SU-DHL-6 (cell line): ENCODE measurements around the gene RALBP1.

Experiments
- H2AFZ ChIP-seq: fragments of 200-600 bp; sonication (generic); 2 replicates; pipeline ENCODE4 v1.6.1; 2014; ENCODE audit warnings: low read depth, mild to moderate bottlenecking, moderate library complexity, mixed read lengths, antibody characterized with exemption, low read length; ENCODE audit not compliant: severe bottlenecking
- H3F3A ChIP-seq: fragments of 200-600 bp; shearing (Covaris generic); 2 replicates; pipeline ENCODE4 v1.6.0; 2016; ENCODE audit warnings: antibody characterized with exemption, mild to moderate bottlenecking; ENCODE audit not compliant: insufficient read depth
- H3K27ac ChIP-seq: fragments of 200-600 bp; sonication (generic); 2 replicates; pipeline ENCODE4 v1.5.1; 2016; ENCODE audit warnings: low read depth, mild to moderate bottlenecking, low read length, moderate library complexity, mixed read lengths
- H3K27me3 ChIP-seq: fragments of 200-600 bp; sonication (generic), shearing (Covaris generic); 2 replicates; pipeline ENCODE4 v1.6.0; 2014; ENCODE audit warnings: mild to moderate bottlenecking, low read length
- H3K36me3 ChIP-seq: fragments of 200-600 bp; sonication (generic); 2 replicates; pipeline ENCODE4 v1.6.1; 2014; ENCODE audit warnings: mild to moderate bottlenecking, low read length, mixed read lengths
- H3K4me2 ChIP-seq: fragments of 300-600, 200-600 bp; shearing (Covaris generic), sonication (generic); 2 replicates; pipeline ENCODE4 v1.6.0; 2014; ENCODE audit warnings: low read length, low read depth, mild to moderate bottlenecking; ENCODE audit not compliant: poor library complexity, severe bottlenecking
- H3K4me3 ChIP-seq: fragments of 200-600 bp; sonication (generic); 2 replicates; pipeline ENCODE4 v1.5.1; 2014; ENCODE audit warnings: antibody characterized with exemption, low read length, mild to moderate bottlenecking, mixed read lengths; ENCODE audit not compliant: insufficient read depth, poor library complexity, severe bottlenecking
- H3K79me2 ChIP-seq: fragments of 200-600 bp; sonication (generic); 2 replicates; pipeline ENCODE4 v1.6.1; 2014; ENCODE audit warnings: mild to moderate bottlenecking, low read length, moderate library complexity; ENCODE audit not compliant: insufficient read depth
- H3K9ac ChIP-seq: fragments of 200-600 bp; sonication (generic); 2 replicates; pipeline ENCODE4 v1.7.0; 2014; ENCODE audit warnings: mild to moderate bottlenecking, low read length
- H3K9me2 ChIP-seq: fragments of 200-600 bp; sonication (generic); replicated peaks from 2 replicates; pipeline ENCODE4 v1.6.1; 2014; ENCODE audit warnings: low read length; ENCODE audit not compliant: insufficient read depth
- H3K9me3 ChIP-seq: fragments of 200-600 bp; sonication (generic); 2 replicates; pipeline ENCODE4 v1.6.1; 2014; ENCODE audit warnings: low read length, mixed read lengths; ENCODE audit not compliant: insufficient read depth
- H4K20me1 ChIP-seq: fragments of 200-600 bp; sonication (generic); 2 replicates; pipeline ENCODE4 v1.6.1; 2014; ENCODE audit warnings: low read depth, mild to moderate bottlenecking, antibody characterized with exemption, low read length, moderate library complexity, mixed read lengths
- CTCF ChIP-seq: fragments of 200-600 bp; sonication (generic); IDR thresholded peaks from one replicate; pipeline ENCODE4 v1.5.1; 2017; ENCODE audit warnings: antibody characterized with exemption, mild to moderate bottlenecking, low read length, moderate library complexity; ENCODE audit not compliant: insufficient read depth, poor library complexity, severe bottlenecking
- EZH2phosphoT487 ChIP-seq: fragments of 200-600 bp; sonication (generic), shearing (Covaris generic); conservative IDR thresholded peaks from 2 replicates; pipeline ENCODE4 v1.6.1; 2018; ENCODE audit warnings: mild to moderate bottlenecking, antibody characterized with exemption, low read length, moderate library complexity, mixed read lengths

The RALBP1 gene

GRCh38 chr18:9549405-9549804 is 74.1 kb downstream of the RALBP1 start:
- no peaks in the 10 kb centered on the region for H3F3A ChIP-seq
- peaks cover 16% of the 10 kb centered on the region; the same call in 1 of the 2 replicates for H3K36me3 ChIP-seq
- H3K9me2 ChIP-seq: no peaks in the 10 kb centered on the region
- no peak overlapping the region for H2AFZ ChIP-seq
- H3K27ac ChIP-seq: no peak overlapping the region
- H3K79me2 ChIP-seq: no peaks in the 10 kb centered on the region
- no peak overlapping the region for H3K4me3 ChIP-seq
- no peaks in the 10 kb centered on the region for H4K20me1 ChIP-seq
- H3K9ac ChIP-seq: no peak overlapping the region
- H3K4me2 ChIP-seq: no peak overlapping the region
- no peak for TF ChIP-seq EZH2phosphoT487
- no peak for TF ChIP-seq CTCF
- no peaks in the 10 kb centered on the region for H3K27me3 ChIP-seq
- H3K9me3 ChIP-seq: no peaks in the 10 kb centered on the region

- Histone ChIP-seq H3K27ac (no peak overlapping the region), H3K9me2 (no peaks in the 10 kb centered on the region), H3K4me2 (no peak overlapping the region), H3F3A (no peaks in the 10 kb centered on the region), H2AFZ (no peak overlapping the region), H3K27me3 (no peaks in the 10 kb centered on the region), H3K79me2 (no peaks in the 10 kb centered on the region), H3K36me3 (peaks cover 16% of the 10 kb centered on the region; the same call in 1 of the 2 replicates), H3K4me3 (no peak overlapping the region), H3K9ac (no peak overlapping the region), H3K9me3 (no peaks in the 10 kb centered on the region), H4K20me1 (no peaks in the 10 kb centered on the region)
- no peak for TF ChIP-seq EZH2phosphoT487
- TF ChIP-seq CTCF: no peak
These were observed 75.1 kb downstream of the RALBP1 start for GRCh38 chr18:9550429-9550828.

- Histone ChIP-seq H3K79me2 (no peaks in the 10 kb centered on the region), H3K36me3 (peaks cover 16% of the 10 kb centered on the region; the same call in 1 of the 2 replicates), H3K4me2 (no peak overlapping the region), H2AFZ (no peak overlapping the region), H3K9ac (no peak overlapping the region), H3K9me3 (no peaks in the 10 kb centered on the region), H3K27me3 (no peaks in the 10 kb centered on the region), H3K27ac (no peak overlapping the region), H3K4me3 (no peak overlapping the region), H4K20me1 (no peaks in the 10 kb centered on the region), H3F3A (no peaks in the 10 kb centered on the region), H3K9me2 (no peaks in the 10 kb centered on the region)
- TF ChIP-seq CTCF (no peak), EZH2phosphoT487 (no peak)
These were observed 76.9 kb downstream of the RALBP1 start for GRCh38 chr18:9552191-9552590.
